ENCODE measurements around the gene CNOT8. TPM values are rescaled to one million over a fixed set of nuclear protein-coding genes. Genes with fewer than 3 reads are reported as not detected.

The CNOT8 gene
- total RNA-seq, 2 donors from 2014 or later: 19.8 to 32.4 TPM

GRCh38 chr5:154813736-154814135 lies 44.7 kb upstream of the CNOT8 start:
- Histone ChIP-seq H3K4me3 (no peak overlapping the region), H3K27me3 (no peaks in the 10 kb centered on the region), H3K9me3 (no peaks in the 10 kb centered on the region), H3K27ac (no peak overlapping the region), H3K36me3 (replicated peaks in 1 of 2; ENCODE audit: insufficient read depth in 1 of 2, low read depth in 2 of 2) (peaks cover 7 to 53% of the 10 kb centered on the region in 2 donors), H3K4me1 (no peaks in the 10 kb centered on the region)
- intact Hi-C loops (cut with DNase I): loop anchor here (5.0 kb wide), 1 partner anchor 161 kb away; no protein-coding TSS in a partner anchor
- TF ChIP-seq POLR2A (IDR thresholded peaks at IDR 0.05) (no peak), CTCF (IDR thresholded peaks at IDR 0.05) (no peak)
- ATAC-seq (no peak), DNase-seq (no peak)
- 67 to 80% methylated on average over 10 of the region's 10 CpGs for WGBS, 2 donors

GRCh38 chr5:154815025-154815424 lies 43.4 kb upstream of the CNOT8 start:
- Histone ChIP-seq H3K4me1 (no peaks in the 10 kb centered on the region), H3K36me3 (replicated peaks in 1 of 2; ENCODE audit: insufficient read depth in 1 of 2, low read depth in 2 of 2) (peaks cover 7 to 46% of the 10 kb centered on the region in 2 donors), H3K27me3 (no peaks in the 10 kb centered on the region), H3K27ac (no peak overlapping the region), H3K4me3 (no peak overlapping the region), H3K9me3 (no peaks in the 10 kb centered on the region)
- ATAC-seq: no peak
- WGBS, 2 donors: 74 to 94% methylated on average over 4 to 11 of the region's 11 CpGs
- intact Hi-C loops (cut with DNase I): no loop called here
- DNase-seq: no peak
- no peak for TF ChIP-seq POLR2A (IDR thresholded peaks at IDR 0.05)
- TF ChIP-seq CTCF (IDR thresholded peaks at IDR 0.05): no peak

- H3K36me3 ChIP-seq (replicated peaks in 1 of 2; ENCODE audit: insufficient read depth in 1 of 2, low read depth in 2 of 2): peaks cover 7 to 40% of the 10 kb centered on the region in 2 donors
- no peak overlapping the region for H3K4me3 ChIP-seq
- H3K27me3 ChIP-seq: no peaks in the 10 kb centered on the region
- DNase-seq (no peak), ATAC-seq (no peak)
- TF ChIP-seq POLR2A (IDR thresholded peaks at IDR 0.05) (no peak), CTCF (IDR thresholded peaks at IDR 0.05) (no peak)
- H3K27ac ChIP-seq: no peak overlapping the region
- intact Hi-C loops (cut with DNase I): no loop called here
- H3K4me1 ChIP-seq: no peaks in the 10 kb centered on the region
- WGBS, 2 donors: 83 to 88% methylated on average over 4 to 5 of the region's 5 CpGs
- H3K9me3 ChIP-seq: no peaks in the 10 kb centered on the region
Observed at GRCh38 chr5:154815684-154816247, 42.7 kb upstream of the CNOT8 start.

GRCh38 chr5:154816891-154817492 lies 41.4 kb upstream of the CNOT8 start:
- Histone ChIP-seq H3K4me1 (no peaks in the 10 kb centered on the region), H3K27me3 (no peaks in the 10 kb centered on the region), H3K36me3 (replicated peaks in 1 of 2; ENCODE audit: insufficient read depth in 1 of 2, low read depth in 2 of 2) (peaks cover 7 to 32% of the 10 kb centered on the region in 2 donors), H3K27ac (no peak overlapping the region), H3K9me3 (no peaks in the 10 kb centered on the region), H3K4me3 (no peak overlapping the region)
- 91 to 92% methylated on average over 5 of the region's 5 CpGs for WGBS, 2 donors
- no peak for TF ChIP-seq POLR2A (IDR thresholded peaks at IDR 0.05)
- TF ChIP-seq CTCF (IDR thresholded peaks at IDR 0.05): no peak
- ATAC-seq (no peak), DNase-seq (no peak)
- intact Hi-C loops (cut with DNase I): no loop called here

- H3K27me3 ChIP-seq: no peaks in the 10 kb centered on the region
- H3K4me3 ChIP-seq: no peak overlapping the region
- 78 to 84% methylated on average over 5 to 6 of the region's 6 CpGs for WGBS, 2 donors
- H3K27ac ChIP-seq: no peak overlapping the region
- DNase-seq (no peak), ATAC-seq (no peak)
- H3K36me3 ChIP-seq (replicated peaks in 1 of 2; ENCODE audit: insufficient read depth in 1 of 2, low read depth in 2 of 2): peaks cover 7 to 31% of the 10 kb centered on the region in 2 donors
- TF ChIP-seq CTCF (IDR thresholded peaks at IDR 0.05): no peak
- TF ChIP-seq POLR2A (IDR thresholded peaks at IDR 0.05): no peak
- intact Hi-C loops (cut with DNase I): no loop called here
- H3K9me3 ChIP-seq: no peaks in the 10 kb centered on the region
- no peaks in the 10 kb centered on the region for H3K4me1 ChIP-seq
Observed at GRCh38 chr5:154817815-154818214, 40.6 kb upstream of the CNOT8 start.

Data from body of pancreas (tissue), 4 donors.